Type B pancreatic cell (in vitro differentiated cells): ENCODE data around the gene DTNB. TPM values are rescaled to one million over a fixed set of nuclear protein-coding genes. Genes with fewer than 3 reads are reported as not detected.
A peak's percentile ranks its signal among the peaks of the same experiment; 100 is the strongest.

Experiments
- DNase-seq: peaks from one replicate; pipeline ENCODE4 v3.0.0; 2021; ENCODE audit warnings: mixed read lengths; ENCODE audit not compliant: unreplicated experiment; ENCODE audit errors: extremely low spot score
- H3K27ac Mint-ChIP-seq: 2 replicates; pipeline ENCODE4 v1.8.0; 2021; ENCODE audit warnings: mild to moderate bottlenecking, mixed read lengths
- H3K27me3 Mint-ChIP-seq: 2 replicates; pipeline ENCODE4 v1.8.0; 2021; ENCODE audit warnings: mixed read lengths
- H3K36me3 Mint-ChIP-seq: 2 replicates; pipeline ENCODE4 v1.8.0; 2021; ENCODE audit warnings: mixed read lengths
- H3K4me1 Mint-ChIP-seq: one replicate; pipeline ENCODE4 v1.8.0; 2021; ENCODE audit warnings: mixed read lengths; ENCODE audit not compliant: unreplicated experiment
- H3K4me3 Mint-ChIP-seq: 2 replicates; pipeline ENCODE4 v1.8.0; 2021; ENCODE audit warnings: mild to moderate bottlenecking, mixed read lengths
- H3K9me3 Mint-ChIP-seq: 2 replicates; pipeline ENCODE4 v1.8.0; 2021; ENCODE audit warnings: mixed read lengths
- total RNA-seq: library from RNA; stranded (reverse); gene quantifications from 2 replicates; pipeline ENCODE4 v1.2.1, GENCODE V29; 2021; ENCODE audit warnings: low replicate concordance
- TF ChIP-seq, protein P1 (sequence below): fragments of 200-600 bp; sonication (generic); conservative IDR thresholded peaks from 2 replicates; pipeline ENCODE4 v1.5.0; 2021; ENCODE audit warnings: antibody characterized with exemption, mild to moderate bottlenecking

DTNB gene
- total RNA-seq, 1 donor from 2014 or later, result 28.6 TPM

DNA sequence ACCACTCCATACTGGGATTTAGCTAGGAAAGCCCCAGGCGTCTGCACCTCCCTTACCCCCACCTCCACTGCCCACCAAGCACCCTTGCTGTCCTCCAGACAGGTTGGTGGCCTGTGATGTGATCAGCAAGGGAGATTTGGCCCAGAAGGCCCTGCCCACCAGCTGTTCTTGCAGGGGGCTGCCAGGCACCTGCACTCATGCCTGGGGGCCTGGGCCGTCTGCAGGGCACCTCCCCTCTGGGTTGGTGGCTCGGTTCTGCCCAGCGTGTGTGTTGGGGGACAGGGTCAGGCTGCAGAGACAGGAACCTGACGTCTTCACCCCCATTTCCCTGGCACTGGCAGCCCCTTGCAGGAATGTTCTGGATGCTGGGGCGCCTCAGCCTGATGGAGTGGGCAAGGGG lies 337.4 kb downstream of the DTNB start:
- H3K4me1 Mint-ChIP-seq, result peaks cover 41% of the 10 kb centered on the region
- no peak overlapping the region for H3K4me3 Mint-ChIP-seq
- no peaks in the 10 kb centered on the region for H3K27me3 Mint-ChIP-seq
- DNase-seq, result no peak
- no peak overlapping the region for H3K27ac Mint-ChIP-seq
- H3K36me3 Mint-ChIP-seq, result peaks cover 5% of the 10 kb centered on the region
- TF ChIP-seq, protein P1, sequence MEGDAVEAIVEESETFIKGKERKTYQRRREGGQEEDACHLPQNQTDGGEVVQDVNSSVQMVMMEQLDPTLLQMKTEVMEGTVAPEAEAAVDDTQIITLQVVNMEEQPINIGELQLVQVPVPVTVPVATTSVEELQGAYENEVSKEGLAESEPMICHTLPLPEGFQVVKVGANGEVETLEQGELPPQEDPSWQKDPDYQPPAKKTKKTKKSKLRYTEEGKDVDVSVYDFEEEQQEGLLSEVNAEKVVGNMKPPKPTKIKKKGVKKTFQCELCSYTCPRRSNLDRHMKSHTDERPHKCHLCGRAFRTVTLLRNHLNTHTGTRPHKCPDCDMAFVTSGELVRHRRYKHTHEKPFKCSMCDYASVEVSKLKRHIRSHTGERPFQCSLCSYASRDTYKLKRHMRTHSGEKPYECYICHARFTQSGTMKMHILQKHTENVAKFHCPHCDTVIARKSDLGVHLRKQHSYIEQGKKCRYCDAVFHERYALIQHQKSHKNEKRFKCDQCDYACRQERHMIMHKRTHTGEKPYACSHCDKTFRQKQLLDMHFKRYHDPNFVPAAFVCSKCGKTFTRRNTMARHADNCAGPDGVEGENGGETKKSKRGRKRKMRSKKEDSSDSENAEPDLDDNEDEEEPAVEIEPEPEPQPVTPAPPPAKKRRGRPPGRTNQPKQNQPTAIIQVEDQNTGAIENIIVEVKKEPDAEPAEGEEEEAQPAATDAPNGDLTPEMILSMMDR, result no peak
- H3K9me3 Mint-ChIP-seq, result no peaks in the 10 kb centered on the region

DNA sequence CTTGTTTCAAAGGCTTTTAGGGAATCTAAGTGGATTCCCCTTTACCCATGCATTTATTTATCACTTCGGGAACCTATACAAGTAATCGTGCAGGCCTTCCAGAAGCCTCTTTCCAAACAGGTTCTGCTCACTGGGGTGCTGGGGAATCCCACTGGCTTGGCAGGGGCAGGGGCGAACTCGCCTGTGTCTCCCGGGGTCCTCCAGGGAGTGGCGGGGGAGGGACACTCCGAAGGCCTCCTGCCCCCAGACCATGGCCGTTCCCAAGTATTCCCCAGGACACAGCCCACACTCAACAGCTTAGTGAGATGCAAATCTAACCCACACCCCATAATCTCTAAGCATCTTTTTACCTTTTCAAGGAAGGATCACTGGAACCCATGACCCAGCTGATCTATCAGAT lies 338.2 kb downstream of the DTNB start:
- Mint-ChIP-seq H3K4me3 (no peak overlapping the region), H3K9me3 (no peaks in the 10 kb centered on the region), H3K27me3 (no peaks in the 10 kb centered on the region), H3K36me3 (peaks cover 5% of the 10 kb centered on the region), H3K4me1 (peaks cover 45% of the 10 kb centered on the region), H3K27ac (peak overlapping the region; percentile 8)
- DNase-seq, result no peak
- TF ChIP-seq, protein P1, result no peak

DNA sequence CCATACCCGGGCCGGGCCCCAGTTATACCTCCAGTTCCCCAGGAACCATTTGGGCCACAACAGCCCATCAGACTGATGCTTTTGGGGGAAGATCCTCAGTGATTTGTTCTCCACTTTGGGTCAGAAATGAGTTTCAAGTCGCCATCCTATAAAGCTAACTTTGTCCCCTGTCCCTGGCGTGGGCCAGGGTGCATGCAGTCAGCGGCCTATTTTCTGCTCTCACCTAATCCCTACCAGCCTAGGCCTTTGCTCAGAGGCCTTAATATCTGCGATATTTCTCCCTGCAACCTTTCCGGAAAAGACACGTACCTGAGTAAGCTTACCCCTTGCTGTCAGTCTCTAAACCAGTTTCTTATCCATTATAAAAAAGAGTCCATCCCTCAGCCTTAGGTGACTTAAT lies 338.9 kb downstream of the DTNB start:
- no peaks in the 10 kb centered on the region for H3K27me3 Mint-ChIP-seq
- no peak overlapping the region for H3K4me3 Mint-ChIP-seq
- no peaks in the 10 kb centered on the region for H3K9me3 Mint-ChIP-seq
- DNase-seq, result no peak
- peak overlapping the region; percentile 42 for H3K27ac Mint-ChIP-seq
- H3K4me1 Mint-ChIP-seq, result peaks cover 51% of the 10 kb centered on the region
- H3K36me3 Mint-ChIP-seq, result peaks cover 5% of the 10 kb centered on the region
- TF ChIP-seq, protein P1, result no peak

DNA sequence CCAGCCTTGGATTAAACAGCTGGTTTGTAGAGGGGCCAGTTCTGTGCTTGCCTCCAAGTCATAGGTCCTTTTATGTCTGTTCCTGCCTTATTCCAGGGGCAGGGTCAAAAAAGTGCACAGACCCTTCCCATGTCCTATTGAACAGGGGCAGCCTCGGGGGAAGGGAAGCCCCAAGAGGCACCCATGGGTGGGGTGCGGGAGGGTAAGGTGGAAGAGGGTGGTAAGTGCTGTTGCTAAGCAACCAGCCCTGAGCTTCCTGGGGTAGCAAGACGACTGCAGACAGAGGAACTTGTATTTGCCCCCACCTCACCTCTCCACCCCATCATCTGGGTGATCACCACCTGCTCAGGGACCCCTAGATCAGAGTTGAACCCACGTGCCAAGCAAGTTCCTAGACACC lies 339.4 kb downstream of the DTNB start:
- H3K4me3 Mint-ChIP-seq, result no peak overlapping the region
- H3K36me3 Mint-ChIP-seq, result peaks cover 5% of the 10 kb centered on the region
- TF ChIP-seq, protein P1, result no peak
- H3K27me3 Mint-ChIP-seq, result no peaks in the 10 kb centered on the region
- H3K4me1 Mint-ChIP-seq, result peaks cover 49% of the 10 kb centered on the region
- no peaks in the 10 kb centered on the region for H3K9me3 Mint-ChIP-seq
- DNase-seq, result no peak
- H3K27ac Mint-ChIP-seq, result no peak overlapping the region

DNA sequence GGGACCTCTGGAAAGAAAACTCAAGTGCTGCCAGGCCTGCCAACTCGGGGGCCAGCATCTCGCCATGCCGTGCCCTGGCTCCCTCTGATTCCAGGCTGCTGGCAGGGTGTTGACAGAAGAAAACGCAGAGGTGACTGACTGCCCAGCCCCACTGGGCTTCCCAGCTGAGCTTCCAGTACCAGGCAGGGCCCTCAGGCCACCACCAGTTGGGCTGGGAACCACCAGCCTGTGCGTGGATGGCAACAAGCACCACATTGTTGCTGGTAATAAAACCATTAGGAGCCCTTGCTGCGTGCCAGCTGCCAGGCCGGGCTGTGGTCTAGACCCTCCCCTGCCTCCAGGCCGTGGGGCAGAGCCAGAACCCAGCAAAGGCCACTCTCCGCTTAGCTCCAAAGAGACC lies 340.8 kb downstream of the DTNB start:
- TF ChIP-seq, protein P1, result no peak
- no peaks in the 10 kb centered on the region for H3K9me3 Mint-ChIP-seq
- peaks cover 40% of the 10 kb centered on the region for H3K4me1 Mint-ChIP-seq
- no peak overlapping the region for H3K4me3 Mint-ChIP-seq
- H3K27ac Mint-ChIP-seq, result peak overlapping the region; percentile 50
- no peaks in the 10 kb centered on the region for H3K27me3 Mint-ChIP-seq
- peaks cover 10% of the 10 kb centered on the region for H3K36me3 Mint-ChIP-seq
- no peak for DNase-seq

DNA sequence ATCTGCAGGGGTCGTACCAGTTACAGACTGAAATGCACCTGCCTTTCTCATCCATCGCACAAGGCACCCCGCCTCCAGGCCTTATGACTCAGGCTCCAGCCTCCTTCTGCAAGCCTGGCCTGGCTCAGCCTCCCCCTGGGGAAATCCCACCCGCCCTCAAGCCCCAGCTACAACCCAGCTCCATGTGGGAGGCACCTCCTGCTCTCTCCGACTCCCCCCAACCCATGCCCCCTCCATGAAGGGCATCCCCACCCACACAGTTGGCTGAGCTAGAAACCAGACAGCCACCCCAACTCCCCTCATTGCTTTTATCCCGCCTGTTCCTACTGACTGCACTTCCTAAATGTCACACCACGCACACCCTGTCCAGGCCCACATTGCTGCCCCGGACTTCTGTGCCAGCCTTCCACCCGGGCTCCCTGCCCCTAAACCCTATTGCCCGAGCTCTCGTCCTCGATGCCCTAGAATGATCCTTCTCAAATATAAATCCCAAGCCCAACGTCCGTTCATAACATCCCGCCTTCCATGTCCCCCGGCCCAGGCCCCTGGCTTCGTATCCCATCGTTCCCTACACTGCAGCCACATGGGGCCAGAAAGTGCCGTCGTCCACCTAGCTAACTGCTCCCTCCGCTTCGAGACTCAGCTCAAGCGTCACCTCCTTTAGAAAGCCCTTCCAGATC lies 341.6 kb downstream of the DTNB start:
- Mint-ChIP-seq H3K36me3 (peaks cover 16% of the 10 kb centered on the region), H3K4me1 (peaks cover 33% of the 10 kb centered on the region), H3K27me3 (no peaks in the 10 kb centered on the region), H3K4me3 (no peak overlapping the region), H3K27ac (no peak overlapping the region), H3K9me3 (no peaks in the 10 kb centered on the region)
- TF ChIP-seq, protein P1, result no peak
- DNase-seq, result no peak
